Thyroid gland (tissue), 4 donors: ENCODE data around the gene TADA3. TPM values are rescaled to one million over a fixed set of nuclear protein-coding genes. Genes with fewer than 3 reads are reported as not detected.

Experiments
- DNase-seq, 2 donors: peaks; one replicate each; pipeline ENCODE4 v3.0.0-alpha.2; 2019
- H3K27ac ChIP-seq, 3 donors: fragments of 200-600 bp; sonication (generic); 1 replicate in 2 of 3; 2 replicates in 1 of 3; pipeline ENCODE4 v1.5.1; 2016 to 2019; ENCODE audit warnings: mild to moderate bottlenecking in 1 of 3, moderate library complexity in 1 of 3
- H3K27me3 ChIP-seq: fragments of 200-600 bp; sonication (generic); one replicate; pipeline ENCODE4 v1.5.1; 2019
- H3K36me3 ChIP-seq, 2 donors: fragments of 200-600 bp; sonication (generic); one replicate each; pipeline ENCODE4 v1.5.1; 2016 to 2019
- H3K4me1 ChIP-seq, 2 donors: fragments of 200-600 bp; sonication (generic); one replicate each; pipeline ENCODE4 v1.5.1; 2017 to 2019
- H3K4me3 ChIP-seq, 3 donors: fragments of 200-600 bp; sonication (generic); replicated peaks in 1 of 3; 1 replicate in 2 of 3; 2 replicates in 1 of 3; pipeline ENCODE4 v1.5.1; 2016; ENCODE audit warnings: mild to moderate bottlenecking in 1 of 3
- H3K9me3 ChIP-seq: fragments of 200-600 bp; sonication (generic); one replicate; pipeline ENCODE4 v1.5.1; 2017
- POLR2A ChIP-seq, 2 donors: fragments of 450-650 bp; IDR thresholded peaks; one replicate each; pipeline ENCODE4 v1.6.1; 2017; ENCODE audit warnings: antibody characterized with exemption in 2 of 2, mild to moderate bottlenecking in 2 of 2, moderate library complexity in 1 of 2
- WGBS, 2 donors: methylation state at CpG; one replicate each; pipeline ENCODE4 v1.1.5; 2017; 5-methylcytosine and 5-hydroxymethylcytosine counted together
- intact Hi-C: fragments of 100-400 bp; cut with DNase I; formaldehyde crosslinking; loops from one replicate; pipeline ENCODE4 v1.15.1; 2023
- total RNA-seq, 4 donors: library from RNA; depleted of rRNA; stranded (reverse); fragments of >200 nt; gene quantifications; one replicate each; pipeline ENCODE4 v1.2.3, GENCODE V29; 2016
- TF ChIP-seq, protein P1 (sequence below), 6 experiments: fragments of 200-600 bp in 3 of 6; fragments of 450-650 bp in 3 of 6; sonication (generic) in 3 of 6; IDR thresholded peaks; one replicate each; pipeline ENCODE4 v1.5.1; 2016 to 2019; ENCODE audit warnings: antibody characterized with exemption in 6 of 6, mild to moderate bottlenecking in 2 of 6, inconsistent platforms in 1 of 6, moderate library complexity in 1 of 6

The TADA3 gene
- total RNA-seq, 4 donors from 2014 or later, result 64.2 to 93.3 (median 83.3) TPM

DNA sequence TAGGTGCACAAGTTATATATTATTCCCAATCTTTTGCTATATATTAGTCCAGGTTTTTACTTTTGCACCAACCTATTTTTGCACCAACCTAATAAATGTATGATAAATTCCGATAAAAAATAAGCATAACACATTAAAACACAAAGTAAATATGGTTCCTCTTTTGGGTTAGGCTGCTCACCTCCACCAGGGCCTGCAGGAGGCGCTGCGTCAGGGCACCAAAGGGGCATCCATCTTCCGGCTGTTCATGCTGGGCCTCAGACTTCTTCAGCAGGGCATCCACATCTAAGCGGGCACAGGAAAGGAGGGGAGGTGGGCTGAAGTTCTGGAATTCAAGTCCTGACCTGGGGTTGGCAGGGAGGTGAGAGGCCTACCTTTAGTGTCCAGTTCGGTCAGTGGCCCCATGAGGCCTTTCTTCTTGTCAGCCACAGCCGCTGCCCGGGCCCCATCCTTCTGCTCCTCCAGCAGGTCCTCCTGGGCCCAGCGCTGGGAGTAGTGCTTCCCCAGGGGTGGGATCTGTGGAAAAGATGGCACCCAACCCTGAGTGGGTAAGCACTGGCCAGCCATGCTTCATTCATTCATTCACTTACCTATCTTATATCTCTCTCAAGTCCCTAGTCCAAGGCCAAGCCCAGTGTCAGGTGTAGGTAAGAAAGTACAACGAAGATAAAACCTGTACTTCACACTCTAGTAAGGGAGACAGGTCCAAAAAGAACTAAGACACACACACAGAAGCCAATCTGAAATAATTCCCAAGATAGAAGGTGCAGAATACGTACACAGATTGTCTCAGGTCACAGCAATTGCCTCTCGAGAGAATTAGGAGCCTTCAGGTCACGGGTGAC is 5.2 kb downstream of the TADA3 start:
- H3K27ac ChIP-seq, result no peak overlapping the region
- H3K4me3 ChIP-seq, result no peak overlapping the region
- no peak for TF ChIP-seq POLR2A (IDR thresholded peaks at IDR 0.05)
- TF ChIP-seq, protein P1, sequence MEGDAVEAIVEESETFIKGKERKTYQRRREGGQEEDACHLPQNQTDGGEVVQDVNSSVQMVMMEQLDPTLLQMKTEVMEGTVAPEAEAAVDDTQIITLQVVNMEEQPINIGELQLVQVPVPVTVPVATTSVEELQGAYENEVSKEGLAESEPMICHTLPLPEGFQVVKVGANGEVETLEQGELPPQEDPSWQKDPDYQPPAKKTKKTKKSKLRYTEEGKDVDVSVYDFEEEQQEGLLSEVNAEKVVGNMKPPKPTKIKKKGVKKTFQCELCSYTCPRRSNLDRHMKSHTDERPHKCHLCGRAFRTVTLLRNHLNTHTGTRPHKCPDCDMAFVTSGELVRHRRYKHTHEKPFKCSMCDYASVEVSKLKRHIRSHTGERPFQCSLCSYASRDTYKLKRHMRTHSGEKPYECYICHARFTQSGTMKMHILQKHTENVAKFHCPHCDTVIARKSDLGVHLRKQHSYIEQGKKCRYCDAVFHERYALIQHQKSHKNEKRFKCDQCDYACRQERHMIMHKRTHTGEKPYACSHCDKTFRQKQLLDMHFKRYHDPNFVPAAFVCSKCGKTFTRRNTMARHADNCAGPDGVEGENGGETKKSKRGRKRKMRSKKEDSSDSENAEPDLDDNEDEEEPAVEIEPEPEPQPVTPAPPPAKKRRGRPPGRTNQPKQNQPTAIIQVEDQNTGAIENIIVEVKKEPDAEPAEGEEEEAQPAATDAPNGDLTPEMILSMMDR (IDR thresholded peaks at IDR 0.05), result no peak
- no peak for DNase-seq
- H3K9me3 ChIP-seq, result no peaks in the 10 kb centered on the region
- peaks cover 34 to 41% of the 10 kb centered on the region in 2 donors for H3K36me3 ChIP-seq
- no peaks in the 10 kb centered on the region for H3K27me3 ChIP-seq
- H3K4me1 ChIP-seq, result peaks cover 5 to 18% of the 10 kb centered on the region in 2 donors
- intact Hi-C loops, result no loop called here
- WGBS, 2 donors, result 89 to 93% methylated on average over 12 to 13 of the region's 13 CpGs

DNA sequence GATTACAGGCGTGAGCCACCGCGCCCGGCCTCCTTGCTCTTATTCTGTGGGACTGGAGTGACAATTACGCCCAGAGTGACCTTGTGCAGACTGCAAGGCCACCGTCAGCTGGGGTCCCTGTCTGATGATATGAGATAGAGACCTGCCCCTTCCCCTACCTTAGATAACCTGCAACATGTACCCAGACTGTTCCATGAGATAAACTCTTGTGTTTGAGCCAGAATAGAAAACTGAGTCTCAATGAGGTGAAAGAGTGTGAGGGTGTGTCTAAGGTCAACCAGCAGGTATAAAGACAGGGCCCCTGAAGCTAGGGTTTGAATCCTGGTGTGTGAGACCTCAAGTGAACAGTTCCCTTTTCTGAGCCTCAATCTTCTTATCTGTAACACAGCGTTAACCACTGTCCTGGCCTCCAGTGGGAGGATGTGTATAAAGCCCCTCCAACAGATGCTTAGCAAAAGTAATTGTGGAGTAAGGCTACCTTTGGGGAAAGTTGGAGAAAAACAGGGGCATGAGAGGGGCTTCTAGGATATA is 6.0 kb downstream of the TADA3 start:
- intact Hi-C loops, result no loop called here
- Histone ChIP-seq H3K36me3 (peaks cover 34 to 44% of the 10 kb centered on the region in 2 donors), H3K4me3 (no peak overlapping the region), H3K4me1 (peaks cover 0 to 18% of the 10 kb centered on the region in 2 donors), H3K27me3 (no peaks in the 10 kb centered on the region), H3K9me3 (no peaks in the 10 kb centered on the region), H3K27ac (no peak overlapping the region)
- TF ChIP-seq, protein P1 (IDR thresholded peaks at IDR 0.05), result no peak
- TF ChIP-seq POLR2A (IDR thresholded peaks at IDR 0.05), result no peak
- no peak for DNase-seq
- 92 to 99% methylated on average over 7 of the region's 7 CpGs for WGBS, 2 donors

DNA sequence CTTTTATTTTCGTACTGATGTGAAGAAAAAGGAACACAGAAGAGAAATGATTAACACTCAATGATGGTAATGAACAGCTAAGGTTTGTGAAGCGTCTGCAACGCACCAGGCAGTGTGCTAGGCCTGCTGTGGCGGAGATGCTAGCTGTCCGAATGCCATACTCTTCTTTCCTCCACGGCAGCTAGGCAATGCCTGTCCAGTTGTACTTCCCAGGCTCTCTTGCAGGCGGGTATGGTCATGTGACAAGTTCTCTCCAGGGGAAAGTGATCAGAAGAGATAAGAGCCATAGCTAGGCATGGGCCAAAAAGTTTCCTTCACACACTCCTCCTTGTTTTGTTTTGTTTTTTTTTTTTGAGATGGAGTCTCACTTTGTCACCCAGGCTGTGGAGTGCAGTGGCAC is 6.7 kb downstream of the TADA3 start:
- TF ChIP-seq, protein P1 (IDR thresholded peaks at IDR 0.05), result no peak
- TF ChIP-seq POLR2A (IDR thresholded peaks at IDR 0.05), result no peak
- Histone ChIP-seq H3K9me3 (no peaks in the 10 kb centered on the region), H3K36me3 (peaks cover 34 to 44% of the 10 kb centered on the region in 2 donors), H3K4me1 (peaks cover 0 to 20% of the 10 kb centered on the region in 2 donors), H3K27ac (no peak overlapping the region), H3K4me3 (no peak overlapping the region), H3K27me3 (no peaks in the 10 kb centered on the region)
- no peak for DNase-seq
- 82 to 87% methylated on average over 7 of the region's 7 CpGs for WGBS, 2 donors
- intact Hi-C loops, result no loop called here

DNA sequence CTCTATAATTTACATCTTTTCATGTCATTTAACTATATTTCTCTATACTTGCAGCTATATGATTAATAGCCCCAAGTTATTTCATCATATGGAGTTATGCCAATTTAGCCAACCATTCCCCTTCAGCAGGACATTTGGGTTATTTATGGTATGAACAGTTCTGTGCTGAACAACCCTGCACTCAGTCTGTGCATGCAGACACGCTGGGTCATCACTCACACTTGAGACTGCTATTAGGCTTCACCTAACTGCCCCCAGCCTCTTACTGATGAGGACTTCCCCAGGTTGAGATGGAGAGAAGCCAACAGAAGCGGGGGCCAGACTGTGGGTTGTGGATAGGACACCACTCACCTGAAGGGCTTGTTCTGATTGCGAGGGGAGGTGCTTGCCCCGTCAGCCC is 7.3 kb downstream of the TADA3 start:
- Histone ChIP-seq H3K27me3 (no peaks in the 10 kb centered on the region), H3K4me1 (peaks cover 0 to 26% of the 10 kb centered on the region in 2 donors), H3K27ac (no peak overlapping the region), H3K4me3 (no peak overlapping the region), H3K36me3 (peaks cover 34 to 44% of the 10 kb centered on the region in 2 donors), H3K9me3 (no peaks in the 10 kb centered on the region)
- WGBS, 2 donors, result 86 to 96% methylated on average over 4 of the region's 4 CpGs
- no peak for DNase-seq
- intact Hi-C loops, result no loop called here
- no peak for TF ChIP-seq POLR2A (IDR thresholded peaks at IDR 0.05)
- TF ChIP-seq, protein P1 (IDR thresholded peaks at IDR 0.05), result no peak

DNA sequence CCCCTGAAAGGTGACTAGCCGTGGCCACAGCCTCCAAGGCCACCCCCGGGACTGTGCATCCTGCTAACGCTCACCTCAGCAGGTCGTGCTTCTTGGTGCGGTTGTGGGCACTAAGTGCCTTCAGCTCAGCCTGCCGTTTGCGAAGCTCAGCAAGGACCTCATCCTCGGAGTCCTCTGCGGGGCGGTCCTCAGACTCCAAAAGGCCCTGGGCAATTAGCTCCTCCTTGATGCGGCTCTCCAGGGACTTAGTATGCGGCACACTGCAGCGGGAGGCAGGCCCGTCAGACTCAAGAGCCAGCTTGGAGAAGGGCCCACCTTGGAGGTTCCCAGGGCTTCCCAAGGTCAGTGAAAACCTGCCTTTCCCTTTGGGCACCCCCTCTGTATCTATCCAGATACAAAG is 8.3 kb downstream of the TADA3 start:
- Histone ChIP-seq H3K27me3 (no peaks in the 10 kb centered on the region), H3K9me3 (no peaks in the 10 kb centered on the region), H3K36me3 (peaks cover 24 to 36% of the 10 kb centered on the region in 2 donors), H3K27ac (no peak overlapping the region), H3K4me1 (peaks cover 0 to 36% of the 10 kb centered on the region in 2 donors), H3K4me3 (no peak overlapping the region)
- TF ChIP-seq, protein P1 (IDR thresholded peaks at IDR 0.05), result no peak
- TF ChIP-seq POLR2A (IDR thresholded peaks at IDR 0.05), result no peak
- no peak for DNase-seq
- 93 to 96% methylated on average over 6 to 12 of the region's 14 CpGs for WGBS, 2 donors
- intact Hi-C loops, result no loop called here
